Measurements from ENCODE around the gene S100A2.
"Not testable (repeated sequence)": the region's sequence is repeated elsewhere in the genome, so short reads cannot be mapped to it uniquely, and the experiment has no call there.

S100A2 gene

GRCh38 chr1:153588482-153588881 is 22.8 kb upstream of the S100A2 start:
- DNase-seq (ENCODE audit: low spot score), result no peak

GRCh38 chr1:153588033-153588432 is 22.4 kb upstream of the S100A2 start:
- not testable (repeated sequence) for DNase-seq (ENCODE audit: low spot score)

- no peak for DNase-seq (ENCODE audit: low spot score)
These were observed 21.7 kb upstream of the S100A2 start for GRCh38 chr1:153587314-153587713.

- no peak for DNase-seq (ENCODE audit: low spot score)
These were observed 20.7 kb upstream of the S100A2 start for GRCh38 chr1:153586347-153586746.

- DNase-seq (ENCODE audit: low spot score), result no peak
These were observed 19.4 kb upstream of the S100A2 start for GRCh38 chr1:153585006-153585405.

GRCh38 chr1:153583976-153584375 is 18.3 kb upstream of the S100A2 start:
- no peak for DNase-seq (ENCODE audit: low spot score)

GRCh38 chr1:153583514-153583913 is 17.9 kb upstream of the S100A2 start:
- DNase-seq (ENCODE audit: low spot score), result not testable (repeated sequence)

- not testable (repeated sequence) for DNase-seq (ENCODE audit: low spot score)
These were observed 17.2 kb upstream of the S100A2 start for GRCh38 chr1:153582836-153583235.

- DNase-seq (ENCODE audit: low spot score), result no peak
These were observed 13.3 kb upstream of the S100A2 start for GRCh38 chr1:153578936-153579335.

- DNase-seq (ENCODE audit: low spot score), result no peak
These were observed 12.8 kb upstream of the S100A2 start for GRCh38 chr1:153578490-153578889.

GRCh38 chr1:153577624-153578051 is 12.0 kb upstream of the S100A2 start:
- no peak for DNase-seq (ENCODE audit: low spot score)

GRCh38 chr1:153577138-153577537 is 11.5 kb upstream of the S100A2 start:
- no peak for DNase-seq (ENCODE audit: low spot score)

- not testable (repeated sequence) for DNase-seq (ENCODE audit: low spot score)
These were observed 9.9 kb upstream of the S100A2 start for GRCh38 chr1:153575497-153575896.

- not testable (repeated sequence) for DNase-seq (ENCODE audit: low spot score)
These were observed 9.4 kb upstream of the S100A2 start for GRCh38 chr1:153575081-153575491.

- no peak for DNase-seq (ENCODE audit: low spot score)
These were observed 7.7 kb upstream of the S100A2 start for GRCh38 chr1:153573351-153573750.

- DNase-seq (ENCODE audit: low spot score), result peak; percentile 81
These were observed 6.9 kb upstream of the S100A2 start for GRCh38 chr1:153572569-153573015.

GRCh38 chr1:153571706-153572105 is 6.1 kb upstream of the S100A2 start:
- no peak for DNase-seq (ENCODE audit: low spot score)

GRCh38 chr1:153570874-153571273 is 5.2 kb upstream of the S100A2 start:
- no peak for DNase-seq (ENCODE audit: low spot score)

- no peak for DNase-seq (ENCODE audit: low spot score)
These were observed 3.8 kb upstream of the S100A2 start for GRCh38 chr1:153569465-153569864.

- peak; percentile 61 for DNase-seq (ENCODE audit: low spot score)
These were observed 2.9 kb upstream of the S100A2 start for GRCh38 chr1:153568367-153569099.

GRCh38 chr1:153567621-153568366 is 2.1 kb upstream of the S100A2 start:
- DNase-seq (ENCODE audit: low spot score), result no peak

- no peak for DNase-seq (ENCODE audit: low spot score)
These were observed 1.0 kb upstream of the S100A2 start for GRCh38 chr1:153566414-153567371.
